Hematopoietic multipotent progenitor cell treated with erythropoietin and hydrocortisone succinate and interleukin-3 and kit ligand, for 8 days (in vitro differentiated cells): ENCODE measurements around the gene CCDC171.
A peak's percentile ranks its signal among the peaks of the same experiment; 100 is the strongest.
"Not testable (repeated sequence)": the region's sequence is repeated elsewhere in the genome, so short reads cannot be mapped to it uniquely, and the experiment has no call there.

ENCODE experiments used
- DNase-seq: peaks from one replicate; pipeline ENCODE4 v3.0.0-alpha.2; 2015

CCDC171 gene

GRCh38 chr9:15697446-15697851 lies 144.6 kb downstream of the CCDC171 start:
- peak; percentile 14 for DNase-seq

- not testable (repeated sequence) for DNase-seq
Measured at GRCh38 chr9:15699876-15700559, 147.2 kb downstream of the CCDC171 start.

DNA sequence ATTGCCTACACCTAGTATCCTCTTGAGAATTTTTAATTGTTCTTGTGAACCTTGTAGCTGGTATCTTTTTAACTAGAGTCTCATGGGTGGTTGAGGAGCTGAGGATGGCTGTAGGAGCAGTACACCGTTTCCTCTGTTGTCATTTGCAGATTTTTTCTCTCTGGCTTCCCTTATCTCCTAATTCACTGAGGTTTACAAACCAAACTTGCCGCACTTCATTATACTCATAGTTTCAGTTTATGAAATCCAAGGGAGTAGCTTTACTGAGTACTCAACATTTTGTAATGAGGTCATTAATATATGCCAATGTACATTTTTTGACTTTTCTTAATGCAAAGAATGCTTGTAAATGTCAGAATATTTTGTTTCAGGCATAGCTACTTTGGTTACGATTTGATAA lies 154.2 kb downstream of the CCDC171 start:
- no peak for DNase-seq

DNA sequence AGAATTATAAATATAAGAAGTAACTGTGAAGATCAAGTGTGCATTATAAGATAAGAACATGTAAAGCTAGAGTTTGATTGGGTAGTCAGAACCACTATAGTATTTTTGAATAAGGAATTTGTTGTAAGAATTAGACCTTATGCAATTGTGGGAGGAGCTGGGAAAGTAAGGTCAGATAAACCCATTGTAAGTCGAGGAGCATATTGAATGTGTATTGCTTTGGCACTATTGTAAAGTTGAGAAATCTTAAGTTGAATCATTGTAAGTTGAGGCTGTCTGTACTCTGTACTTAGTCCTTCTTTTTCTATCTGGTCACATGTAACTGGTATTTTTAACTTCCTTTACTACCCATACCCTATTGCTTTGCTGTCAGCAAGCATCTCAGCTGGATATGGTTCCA lies 158.7 kb downstream of the CCDC171 start:
- DNase-seq = no peak

DNA sequence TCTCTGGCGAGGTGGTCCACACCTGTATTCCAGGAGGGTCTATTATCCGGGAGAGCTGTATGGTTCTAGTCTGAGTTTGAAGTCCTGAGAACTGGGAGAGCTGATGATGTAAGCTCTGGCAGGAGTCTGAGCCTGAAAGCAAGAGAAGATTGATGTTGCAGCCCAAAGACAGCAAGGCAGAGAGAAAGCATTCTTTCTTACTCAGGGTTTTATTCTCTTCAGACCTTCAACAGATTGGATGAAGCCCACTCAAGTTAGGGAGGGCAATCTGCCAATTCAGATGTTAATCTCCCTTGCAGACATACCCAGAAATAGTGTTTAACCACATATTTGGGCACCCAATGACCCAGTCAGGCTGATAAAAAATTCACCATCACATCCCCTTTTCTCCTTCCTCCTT lies 159.1 kb downstream of the CCDC171 start:
- DNase-seq = no peak

GRCh38 chr9:15714746-15715145 lies 161.9 kb downstream of the CCDC171 start:
- no peak for DNase-seq

- DNase-seq = no peak
Measured at GRCh38 chr9:15717290-15717967, 164.6 kb downstream of the CCDC171 start.

- DNase-seq = no peak
Measured at GRCh38 chr9:15718423-15718822, 165.6 kb downstream of the CCDC171 start.

DNA sequence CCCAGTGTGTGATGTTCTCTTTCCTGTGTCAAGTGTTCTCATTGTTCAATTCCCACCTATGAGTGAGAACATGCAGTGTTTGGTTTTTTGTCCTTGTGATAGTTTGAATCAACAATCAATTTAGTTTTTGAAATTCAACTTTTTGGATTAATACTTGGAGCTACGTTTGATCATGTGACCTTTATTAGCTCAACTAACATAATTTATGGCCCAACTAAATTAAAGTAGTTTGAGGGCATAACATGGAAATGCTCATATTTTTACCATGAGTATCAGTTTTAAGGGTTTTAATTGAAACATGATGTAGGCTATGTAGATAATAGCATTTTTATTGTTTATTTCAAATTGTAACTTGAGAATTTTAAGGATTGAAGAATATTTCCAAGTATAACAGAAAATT lies 168.0 kb downstream of the CCDC171 start:
- DNase-seq = no peak

- no peak for DNase-seq
Measured at GRCh38 chr9:15722888-15723287, 170.0 kb downstream of the CCDC171 start.

DNA sequence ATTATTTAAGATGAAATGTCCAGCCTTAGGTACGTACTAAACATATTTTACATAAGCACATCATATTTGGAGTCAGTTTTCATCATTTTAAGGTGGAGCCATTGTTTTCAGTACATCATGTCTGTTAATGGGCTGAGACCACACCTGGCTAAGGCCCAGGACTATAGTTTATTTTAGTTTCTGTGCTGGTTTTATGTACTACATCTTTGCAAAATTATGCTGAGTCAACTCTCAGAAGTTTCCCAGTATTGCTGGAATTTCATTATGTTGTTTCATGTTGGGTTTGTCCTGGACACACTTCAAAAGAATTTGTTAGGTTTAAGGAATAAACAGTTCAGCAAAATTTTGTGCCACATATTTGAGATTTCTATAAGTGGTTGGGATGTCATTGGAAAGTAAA lies 171.2 kb downstream of the CCDC171 start:
- DNase-seq = no peak

DNA sequence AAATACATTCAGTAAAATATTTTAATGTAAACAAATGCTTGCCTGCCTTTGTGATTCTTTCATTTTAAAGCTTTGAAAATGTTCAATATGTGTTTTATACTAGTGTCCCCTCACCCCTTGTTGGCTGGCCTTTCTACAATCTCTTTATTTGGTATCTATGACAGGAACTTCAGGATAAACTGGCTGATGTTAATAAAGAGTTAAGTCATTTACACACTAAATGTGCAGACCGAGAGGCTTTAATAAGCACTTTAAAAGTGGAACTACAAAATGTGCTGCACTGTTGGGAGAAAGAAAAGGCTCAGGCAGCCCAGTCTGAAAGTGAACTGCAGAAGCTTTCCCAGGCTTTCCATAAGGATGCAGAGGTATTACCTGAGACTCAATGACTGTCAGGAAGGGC lies 171.8 kb downstream of the CCDC171 start:
- DNase-seq = no peak

GRCh38 chr9:15725953-15726352 lies 173.1 kb downstream of the CCDC171 start:
- DNase-seq = no peak

DNA sequence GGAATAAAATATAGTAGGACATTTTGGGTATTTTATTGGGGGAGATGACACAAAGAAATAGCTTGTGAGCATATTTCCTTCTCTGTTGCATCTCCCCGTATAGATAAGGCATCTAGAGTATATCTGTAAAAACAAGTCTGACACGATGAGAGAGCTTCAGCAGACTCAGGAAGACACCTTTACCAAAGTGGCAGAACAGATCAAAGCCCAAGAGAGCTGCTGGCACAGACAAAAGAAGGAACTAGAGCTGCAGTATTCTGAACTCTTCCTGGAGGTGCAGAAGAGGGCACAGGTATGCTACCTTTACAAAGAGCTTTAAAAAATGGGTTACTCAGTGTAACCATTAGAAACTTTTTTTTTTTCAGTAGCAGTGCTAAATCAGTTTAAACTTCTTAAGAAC lies 176.7 kb downstream of the CCDC171 start:
- no peak for DNase-seq

DNA sequence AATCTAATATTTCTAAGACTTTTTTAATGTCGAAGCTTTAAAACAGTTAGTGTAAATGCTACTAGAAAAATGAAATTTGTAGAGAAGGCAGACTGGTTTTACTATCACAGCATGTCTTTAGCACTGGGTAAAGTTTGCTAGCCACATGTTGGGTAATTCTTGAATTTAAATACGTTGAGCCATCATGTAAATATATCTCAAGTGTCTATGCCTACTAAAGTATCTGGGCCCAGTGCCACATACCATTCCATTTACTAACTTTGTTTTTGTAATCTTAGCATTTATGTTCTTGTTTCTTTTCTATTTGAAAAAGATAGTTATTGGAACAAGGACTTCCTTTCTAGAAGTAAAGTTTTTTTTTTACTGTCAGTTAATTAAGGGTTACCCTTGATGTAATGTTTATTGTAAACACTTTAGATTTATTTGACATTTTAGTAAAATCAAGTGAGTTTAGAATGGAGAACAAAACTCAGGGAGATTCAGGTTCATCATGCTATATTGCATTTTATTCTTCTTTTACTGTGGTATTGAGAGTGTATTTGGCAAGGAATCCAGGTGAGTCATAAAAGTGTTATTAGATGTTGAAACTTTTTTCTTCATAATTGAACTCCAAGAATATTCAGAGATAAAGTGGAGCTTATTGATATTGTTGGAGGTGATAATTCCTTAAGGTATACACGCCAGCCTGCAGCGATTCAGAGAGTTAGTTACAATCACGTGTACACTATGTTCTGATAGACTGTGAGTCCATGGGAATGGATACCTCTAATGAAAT lies 182.4 kb downstream of the CCDC171 start:
- DNase-seq = no peak

DNA sequence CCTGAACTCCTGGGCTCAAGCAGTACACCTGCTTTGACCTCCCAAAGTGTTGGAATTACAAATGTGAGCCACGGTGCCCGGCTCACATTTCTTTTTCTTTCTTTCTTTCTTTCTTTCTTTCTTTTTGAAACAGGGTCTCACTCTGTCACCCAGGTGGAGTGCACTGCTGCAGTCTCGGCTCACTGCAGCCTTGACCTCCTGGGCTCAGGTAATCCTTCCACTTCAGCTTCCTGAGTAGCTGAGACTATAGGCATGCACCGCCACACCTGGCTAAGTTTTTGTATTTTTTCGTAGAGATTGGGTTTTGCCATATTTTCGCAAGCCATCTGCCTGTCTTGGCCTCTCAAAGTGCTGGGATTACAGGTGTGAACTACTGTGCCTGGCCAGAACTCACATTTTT lies 183.7 kb downstream of the CCDC171 start:
- no peak for DNase-seq

GRCh38 chr9:15738011-15738410 lies 185.2 kb downstream of the CCDC171 start:
- DNase-seq = no peak

GRCh38 chr9:15741015-15741414 lies 188.2 kb downstream of the CCDC171 start:
- no peak for DNase-seq

GRCh38 chr9:15743512-15743911 lies 190.7 kb downstream of the CCDC171 start:
- DNase-seq = no peak

DNA sequence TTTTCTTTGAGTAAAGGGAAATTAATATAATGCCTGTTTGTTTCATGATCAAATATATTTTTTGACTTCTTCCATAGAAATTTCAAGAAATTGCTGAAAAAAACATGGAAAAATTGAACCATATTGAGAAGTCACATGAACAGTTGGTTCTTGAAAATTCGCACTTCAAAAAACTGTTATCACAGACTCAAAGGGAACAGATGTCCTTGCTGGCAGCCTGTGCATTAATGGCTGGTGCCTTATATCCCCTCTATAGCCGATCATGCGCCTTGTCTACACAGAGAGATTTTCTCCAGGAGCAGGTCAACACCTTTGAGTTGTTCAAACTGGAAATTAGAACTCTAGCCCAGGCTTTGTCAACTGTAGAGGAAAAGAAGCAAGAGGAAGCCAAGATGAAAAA lies 191.4 kb downstream of the CCDC171 start:
- DNase-seq = no peak

- no peak for DNase-seq
Measured at GRCh38 chr9:15746905-15747304, 194.1 kb downstream of the CCDC171 start.

DNA sequence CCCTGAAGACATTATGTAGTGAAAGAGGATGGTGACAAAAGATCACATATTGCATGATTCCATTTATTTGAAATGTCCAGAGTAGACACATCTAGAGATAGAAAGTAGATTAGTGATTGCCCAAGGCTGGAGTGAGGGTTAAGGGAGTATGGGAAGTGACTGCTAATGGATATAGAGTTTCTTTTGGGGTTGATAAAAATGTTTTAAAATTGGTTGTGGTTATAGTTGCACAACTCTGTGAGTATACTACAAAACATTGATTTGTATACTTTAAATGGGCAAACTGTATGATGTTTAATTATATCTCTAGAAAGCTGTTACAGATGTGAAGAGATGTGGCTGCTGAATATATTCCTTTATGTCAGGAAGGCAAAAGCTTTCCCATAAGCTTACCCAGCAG lies 202.8 kb downstream of the CCDC171 start:
- no peak for DNase-seq

GRCh38 chr9:15761551-15761950 lies 208.7 kb downstream of the CCDC171 start:
- DNase-seq = no peak

DNA sequence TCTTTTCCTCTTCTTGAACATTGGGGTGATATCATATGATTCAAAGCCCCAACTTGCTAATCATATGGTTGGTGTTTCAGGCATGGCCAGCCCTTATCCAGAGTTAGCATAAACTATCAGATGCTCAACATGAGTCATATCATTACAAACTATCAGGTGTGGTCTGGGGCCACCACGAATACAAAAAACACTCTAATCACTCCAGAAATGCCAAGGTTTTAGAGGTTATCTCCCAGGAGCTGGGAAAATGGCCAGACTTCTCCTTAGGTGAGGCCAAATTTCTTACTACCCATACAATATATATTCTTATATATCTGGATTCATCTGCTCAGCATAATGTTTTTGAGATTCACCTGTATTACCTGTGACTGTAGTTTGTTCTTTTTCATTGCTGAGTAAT lies 210.5 kb downstream of the CCDC171 start:
- no peak for DNase-seq
